Kidney (tissue), 14 donors: Measurements from ENCODE around the gene ZPR1. TPM values are rescaled to one million over a fixed set of nuclear protein-coding genes. Genes with fewer than 3 reads are reported as not detected.

Experiments
- DNase-seq, 5 donors: peaks; one replicate each; pipeline ENCODE4 v3.0.0-alpha.2; 2013 to 2020
- FAIRE-seq: peaks from 2 replicates; lab custom pipeline; 2012; peaks lifted over from hg19 to GRCh38; lab: Jason Lieb, UNC
- H3K27ac ChIP-seq, 2 donors: one replicate each; pipeline ENCODE4 v1.7.0; 2013; ENCODE audit warnings: low read depth in 2 of 2, low read length in 2 of 2, inconsistent platforms in 1 of 2
- H3K27me3 ChIP-seq: one replicate; pipeline ENCODE4 v1.7.1; 2013; ENCODE audit warnings: low read length, inconsistent platforms; ENCODE audit not compliant: control insufficient read depth, insufficient read depth
- H3K36me3 ChIP-seq, 3 donors: one replicate each; pipeline versions ENCODE4 v1.7.0 to v1.7.1; 2013; ENCODE audit warnings: low read length in 3 of 3, control low read depth in 1 of 3, inconsistent platforms in 1 of 3; ENCODE audit not compliant: insufficient read depth in 3 of 3, control insufficient read depth in 2 of 3
- H3K4me1 ChIP-seq, 3 donors: one replicate each; pipeline versions ENCODE4 v1.7.0 to v1.7.1; 2013; ENCODE audit warnings: low read length in 3 of 3, inconsistent platforms in 1 of 3, low read depth in 1 of 3; ENCODE audit not compliant: control insufficient read depth in 2 of 3, insufficient read depth in 2 of 3
- H3K4me3 ChIP-seq, 3 donors: one replicate each; pipeline versions ENCODE4 v1.7.0 to v1.8.1; 2013; ENCODE audit warnings: low read length in 3 of 3, control low read depth in 1 of 3, inconsistent platforms in 1 of 3
- H3K9ac ChIP-seq, 3 donors: one replicate each; pipeline versions ENCODE4 v1.7.0 to v1.7.1; 2013; ENCODE audit warnings: low read length in 3 of 3, control low read depth in 1 of 3, inconsistent platforms in 1 of 3
- H3K9me3 ChIP-seq, 3 donors: one replicate each; pipeline versions ENCODE4 v1.7.0 to v1.7.1; 2013; ENCODE audit warnings: low read length in 3 of 3, control low read depth in 1 of 3, inconsistent platforms in 1 of 3; ENCODE audit not compliant: control insufficient read depth in 2 of 3, insufficient read depth in 1 of 3
- intact Hi-C: fragments of 100-400 bp; cut with DNase I; formaldehyde crosslinking; loops from one replicate; pipeline ENCODE4 v1.11.1; 2022
- polyA plus RNA-seq: library from polyadenylated mRNA; stranded (reverse); fragments of 350-450 nt; fragmentation: Illumina TruSeq; extraction: RNeasy Lipid Tissue Mini Kit (QIAGEN cat#74804); gene quantifications from one replicate; pipeline ENCODE4 v1.2.3, GENCODE V29; 2014; ENCODE audit warnings: low read depth, low replicate concordance; ENCODE audit not compliant: insufficient read depth
- total RNA-seq: library from RNA; stranded (reverse); fragmentation: NEBNext Ultra II Directional; extraction: Animal tissue kit (Norgen Biotek cat#: 25700); gene quantifications from one replicate; pipeline ENCODE4 v1.2.1, GENCODE V29; 2021
- TF ChIP-seq, protein P1 (sequence below): IDR thresholded peaks from 3 replicates; pipeline ENCODE4 v1.5.1; 2012; ENCODE audit warnings: mild to moderate bottlenecking, moderate library complexity, borderline replicate concordance; ENCODE audit not compliant: insufficient read depth; ENCODE audit errors: extremely low read depth
- donor health status: control.
- donor health status: control.
- donor health status: control.
- donor health status: control.
- donor health status: control.
- donor health status: DM: yes; HTN: yes; CAD: no.
- donor health status: Normal renal cell carcinoma (clear cell type).

ZPR1 gene
- total and polyA plus RNA-seq, 2 donors from 2014 or later: 30.0 to 40.2 TPM

DNA sequence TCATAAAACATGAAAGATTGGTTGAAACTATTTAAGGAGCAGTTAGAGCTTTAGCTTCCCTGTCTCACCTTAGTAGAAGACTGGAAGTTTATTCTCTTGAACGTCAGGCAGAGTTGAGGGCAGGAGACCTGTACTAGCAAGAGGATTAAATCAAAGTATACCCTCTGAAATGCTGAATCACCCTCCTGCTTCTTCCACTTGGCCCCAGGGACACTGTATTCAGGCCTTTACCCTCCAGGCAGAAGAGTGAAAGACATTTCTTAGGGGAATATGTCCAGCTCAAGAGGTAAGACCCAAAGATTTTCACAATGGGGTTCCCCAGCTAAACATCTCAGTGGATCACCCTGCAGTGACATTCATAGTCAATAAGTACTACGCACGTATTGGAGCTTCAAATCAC is 23.4 kb upstream of the ZPR1 start:
- Histone ChIP-seq H3K4me3 (no peak overlapping the region), H3K36me3 (no peaks in the 10 kb centered on the region), H3K9me3 (no peaks in the 10 kb centered on the region), H3K9ac (no peak overlapping the region), H3K27ac (no peak overlapping the region), H3K4me1 (no peaks in the 10 kb centered on the region), H3K27me3 (no peaks in the 10 kb centered on the region)
- no peak for DNase-seq
- FAIRE-seq: no peak
- TF ChIP-seq, protein P1, sequence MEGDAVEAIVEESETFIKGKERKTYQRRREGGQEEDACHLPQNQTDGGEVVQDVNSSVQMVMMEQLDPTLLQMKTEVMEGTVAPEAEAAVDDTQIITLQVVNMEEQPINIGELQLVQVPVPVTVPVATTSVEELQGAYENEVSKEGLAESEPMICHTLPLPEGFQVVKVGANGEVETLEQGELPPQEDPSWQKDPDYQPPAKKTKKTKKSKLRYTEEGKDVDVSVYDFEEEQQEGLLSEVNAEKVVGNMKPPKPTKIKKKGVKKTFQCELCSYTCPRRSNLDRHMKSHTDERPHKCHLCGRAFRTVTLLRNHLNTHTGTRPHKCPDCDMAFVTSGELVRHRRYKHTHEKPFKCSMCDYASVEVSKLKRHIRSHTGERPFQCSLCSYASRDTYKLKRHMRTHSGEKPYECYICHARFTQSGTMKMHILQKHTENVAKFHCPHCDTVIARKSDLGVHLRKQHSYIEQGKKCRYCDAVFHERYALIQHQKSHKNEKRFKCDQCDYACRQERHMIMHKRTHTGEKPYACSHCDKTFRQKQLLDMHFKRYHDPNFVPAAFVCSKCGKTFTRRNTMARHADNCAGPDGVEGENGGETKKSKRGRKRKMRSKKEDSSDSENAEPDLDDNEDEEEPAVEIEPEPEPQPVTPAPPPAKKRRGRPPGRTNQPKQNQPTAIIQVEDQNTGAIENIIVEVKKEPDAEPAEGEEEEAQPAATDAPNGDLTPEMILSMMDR: no peak
- intact Hi-C loops: no loop called here

- FAIRE-seq (no peak), DNase-seq (no peak)
- Histone ChIP-seq H3K9me3 (no peaks in the 10 kb centered on the region), H3K9ac (no peak overlapping the region), H3K4me3 (no peak overlapping the region), H3K36me3 (no peaks in the 10 kb centered on the region), H3K27me3 (no peaks in the 10 kb centered on the region), H3K27ac (no peak overlapping the region), H3K4me1 (no peaks in the 10 kb centered on the region)
- intact Hi-C loops: no loop called here
- TF ChIP-seq, protein P1: no peak
Observed at GRCh38 chr11:116808262-116809175, 20.7 kb upstream of the ZPR1 start.

DNA sequence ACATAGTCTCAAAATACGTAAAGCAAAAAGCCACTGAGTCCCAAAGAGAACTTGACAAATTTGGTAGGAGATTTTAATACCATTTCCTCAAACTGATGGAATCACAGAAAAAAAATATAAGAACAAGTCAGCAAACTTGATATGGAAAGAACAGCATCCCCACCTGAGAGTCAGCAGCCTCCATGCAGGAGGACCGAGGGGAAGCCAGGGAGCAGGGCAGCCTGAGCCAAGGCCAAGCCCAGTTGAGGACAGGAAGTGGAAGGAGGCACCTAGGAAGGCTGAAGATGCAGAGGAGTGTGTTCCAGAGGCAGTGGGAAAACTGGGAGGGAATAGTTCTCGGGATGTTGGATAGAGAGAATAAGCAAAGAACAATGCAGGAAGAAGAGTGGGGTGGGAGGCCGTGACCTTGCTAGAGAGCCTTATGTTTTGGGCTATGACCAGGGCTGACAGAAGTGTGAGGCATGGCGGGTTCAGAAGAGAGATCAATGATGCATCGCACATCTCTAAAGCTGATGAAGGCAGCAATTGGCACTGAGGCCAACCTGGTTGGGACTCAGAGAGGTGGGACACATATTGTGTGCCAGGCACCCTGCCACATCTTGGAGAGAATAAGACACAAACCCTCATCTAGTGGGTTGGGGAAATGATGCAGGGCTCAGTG is 19.9 kb upstream of the ZPR1 start:
- no peaks in the 10 kb centered on the region for H3K9me3 ChIP-seq
- H3K27me3 ChIP-seq: no peaks in the 10 kb centered on the region
- H3K27ac ChIP-seq: no peak overlapping the region
- no peak overlapping the region for H3K4me3 ChIP-seq
- DNase-seq (no peak), FAIRE-seq (no peak)
- TF ChIP-seq, protein P1: no peak
- H3K9ac ChIP-seq: no peak overlapping the region
- intact Hi-C loops: no loop called here
- no peaks in the 10 kb centered on the region for H3K4me1 ChIP-seq
- H3K36me3 ChIP-seq: no peaks in the 10 kb centered on the region
